OCI-LY3 (cell line): ENCODE results near the gene LDAH.

ENCODE experiments used
- H2AFZ ChIP-seq: fragments of 200-600, 300-600 bp; shearing (Covaris generic); 2 replicates; pipeline ENCODE4 v1.6.0; 2014; ENCODE audit warnings: antibody characterized with exemption, low read depth, low read length
- H3K27ac ChIP-seq: fragments of 200-600, 300-600 bp; sonication (generic); 2 replicates; pipeline ENCODE4 v1.5.1; 2014; ENCODE audit warnings: mild to moderate bottlenecking, low read length, moderate library complexity, mixed read lengths
- H3K27me3 ChIP-seq: fragments of 200-600, 300-600 bp; sonication (generic); 2 replicates; pipeline ENCODE4 v1.6.1; 2014; ENCODE audit warnings: low read depth, low read length, mixed read lengths
- H3K36me3 ChIP-seq: fragments of 200-600, 300-600 bp; sonication (generic); replicated peaks from 2 replicates; pipeline ENCODE3; 2014; ENCODE audit warnings: low read depth, low read length, mixed read lengths
- H3K4me1 ChIP-seq: fragments of 300-600, 200-600 bp; sonication (generic); 2 replicates; pipeline ENCODE4 v1.6.1; 2014; ENCODE audit warnings: low read length, mixed read lengths
- H3K4me2 ChIP-seq: fragments of 200-600, 300-600 bp; sonication (generic); 2 replicates; pipeline ENCODE4 v1.6.1; 2014; ENCODE audit warnings: low read length, mixed read lengths
- H3K4me3 ChIP-seq: fragments of 300-600, 200-600 bp; sonication (generic); 2 replicates; pipeline ENCODE4 v1.5.1; 2014; ENCODE audit warnings: antibody characterized with exemption, mild to moderate bottlenecking, low read length, moderate library complexity
- H3K79me2 ChIP-seq: fragments of 300-600, 200-600 bp; shearing (Covaris generic); 2 replicates; pipeline ENCODE4 v1.6.1; 2014; ENCODE audit warnings: mild to moderate bottlenecking, low read length, mixed read lengths
- H3K9ac ChIP-seq: fragments of 300-600, 200-600 bp; shearing (Covaris generic); 2 replicates; pipeline ENCODE4 v1.6.0; 2014; ENCODE audit warnings: mild to moderate bottlenecking, low read length, moderate library complexity
- H3K9me3 ChIP-seq: fragments of 200-600, 300-600 bp; shearing (Covaris generic); 2 replicates; pipeline ENCODE4 v1.6.1; 2014; ENCODE audit warnings: low read length, mixed read lengths; ENCODE audit not compliant: insufficient read depth
- H4K20me1 ChIP-seq: fragments of 200-600, 300-600 bp; sonication (generic); 2 replicates; pipeline ENCODE4 v1.6.1; 2016; ENCODE audit warnings: low read length, mixed read lengths; ENCODE audit not compliant: insufficient read depth
- CTCF ChIP-seq: fragments of 200-600, 300-600 bp; sonication (generic); IDR thresholded peaks from 2 replicates; pipeline ENCODE4 v1.5.1; 2014; ENCODE audit warnings: antibody characterized with exemption, low read length, low read depth
- EZH2phosphoT487 ChIP-seq: fragments of 200-600 bp; shearing (Covaris generic); IDR thresholded peaks from 2 replicates; pipeline ENCODE4 v1.6.1; 2018; ENCODE audit warnings: antibody characterized with exemption, mixed run types, low read depth

The LDAH gene

DNA sequence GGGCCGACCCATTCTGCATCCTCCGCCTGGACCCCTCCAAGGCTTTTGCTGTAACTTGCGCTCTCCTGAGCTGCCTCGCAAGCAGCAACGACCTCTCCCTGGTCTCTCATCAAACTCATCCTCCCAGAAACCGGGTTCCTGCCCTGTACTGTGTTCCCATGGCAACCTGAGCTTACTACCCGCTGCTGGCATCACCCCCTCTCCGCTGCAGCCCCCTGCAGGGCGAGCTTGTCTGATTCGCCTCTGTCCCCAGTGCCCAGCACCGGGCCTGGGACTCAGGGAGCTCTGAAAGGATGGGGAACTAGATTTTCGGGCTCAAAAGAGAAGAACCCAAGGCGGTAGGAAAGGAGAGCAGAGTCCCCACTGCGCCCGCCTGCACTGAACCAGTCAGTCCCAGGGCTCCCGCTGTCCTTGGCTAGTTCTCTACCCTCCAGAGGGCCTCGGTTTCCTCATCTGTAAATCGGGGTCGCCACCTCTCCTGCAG, 172.5 kb downstream of the LDAH start:
- Histone ChIP-seq H3K4me3 (peak overlapping the region; percentile 97), H3K27ac (no peak overlapping the region), H3K79me2 (peaks cover 4% of the 10 kb centered on the region; the same call in 1 of the 2 replicates), H3K9me3 (no peaks in the 10 kb centered on the region), H2AFZ (peak overlapping the region; percentile 27), H4K20me1 (no peaks in the 10 kb centered on the region), H3K36me3 (no peaks in the 10 kb centered on the region), H3K9ac (peak overlapping the region; percentile 84), H3K4me1 (peaks cover 10% of the 10 kb centered on the region), H3K4me2 (peak overlapping the region; percentile 95), H3K27me3 (no peaks in the 10 kb centered on the region)
- TF ChIP-seq EZH2phosphoT487 (no peak), CTCF (no peak)

DNA sequence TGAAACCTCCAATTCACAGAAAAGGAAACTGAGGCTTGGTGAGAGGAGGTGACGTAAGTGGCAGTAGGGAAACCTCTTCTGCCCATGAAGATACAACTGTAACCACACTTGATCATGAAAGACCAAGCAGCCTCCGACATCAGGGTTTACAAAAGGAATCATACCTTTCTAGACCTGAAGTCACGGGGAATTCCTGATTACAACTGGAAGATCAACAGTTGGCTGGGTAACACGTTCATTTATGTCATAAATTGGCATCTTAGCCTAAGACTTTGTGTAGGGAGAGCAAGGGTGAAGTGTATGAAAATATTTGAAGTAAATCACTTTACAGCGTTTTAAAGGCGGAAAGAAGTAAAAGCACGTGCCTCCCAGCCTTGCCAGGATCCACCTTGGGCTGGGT, 172.9 kb downstream of the LDAH start:
- H2AFZ ChIP-seq: no peak overlapping the region

DNA sequence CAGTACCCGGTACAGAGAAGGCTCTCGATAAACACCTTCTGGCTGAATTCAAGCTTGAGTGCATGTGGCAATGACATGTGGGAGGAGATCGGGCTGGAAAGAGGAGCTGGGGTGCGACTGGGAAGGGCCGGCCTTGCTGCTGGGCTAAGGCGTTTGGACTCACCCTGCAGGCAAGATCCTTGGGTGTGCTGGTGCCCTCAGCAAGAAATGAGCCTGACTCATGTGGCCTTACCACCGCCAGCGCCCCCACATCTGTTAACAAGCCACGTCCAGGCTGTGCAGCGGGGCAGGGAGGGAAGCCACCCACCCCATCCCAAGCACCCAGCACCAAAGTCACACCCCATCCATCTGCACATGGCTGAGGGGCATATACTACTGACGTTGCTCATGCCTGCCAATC, 173.3 kb downstream of the LDAH start:
- peak overlapping the region; percentile 95; the same call in 1 of the 2 replicates for H3K4me2 ChIP-seq
- no peaks in the 10 kb centered on the region for H4K20me1 ChIP-seq

More for the DNA sequence above, 172.9 kb downstream of the LDAH start:
- no peaks in the 10 kb centered on the region for H4K20me1 ChIP-seq
- peak overlapping the region; percentile 97 for H3K4me3 ChIP-seq
- H3K27ac ChIP-seq: no peak overlapping the region
- H3K4me1 ChIP-seq: peaks cover 10% of the 10 kb centered on the region
- H3K4me2 ChIP-seq: peak overlapping the region; percentile 95
- H3K27me3 ChIP-seq: no peaks in the 10 kb centered on the region
- H3K9me3 ChIP-seq: no peaks in the 10 kb centered on the region
- H3K79me2 ChIP-seq: peaks cover 4% of the 10 kb centered on the region; the same call in 1 of the 2 replicates
- H3K36me3 ChIP-seq: no peaks in the 10 kb centered on the region
- H3K9ac ChIP-seq: peak overlapping the region; percentile 84
- no peak for TF ChIP-seq CTCF
- TF ChIP-seq EZH2phosphoT487: no peak

DNA sequence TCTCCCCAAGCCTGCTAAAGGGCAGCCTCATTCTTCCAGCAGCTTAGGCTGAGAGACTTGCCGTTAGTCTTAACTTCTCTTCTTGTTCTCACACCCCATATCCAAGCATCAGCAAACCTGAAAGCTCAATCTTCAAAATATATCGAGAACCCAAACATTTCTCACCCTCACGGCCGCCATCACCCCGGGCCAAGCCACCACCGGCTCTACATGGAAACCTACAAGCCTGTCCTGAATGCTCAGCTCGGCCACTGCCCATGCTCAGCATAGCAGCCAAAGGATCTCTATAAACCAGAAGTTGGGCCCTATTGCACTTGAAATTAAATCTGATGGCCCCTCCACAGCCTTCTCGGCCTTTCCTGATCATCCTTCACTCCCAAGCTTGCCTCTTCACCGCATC, 174.1 kb downstream of the LDAH start:
- H3K27me3 ChIP-seq: no peaks in the 10 kb centered on the region
- no peak overlapping the region for H2AFZ ChIP-seq
- H3K4me2 ChIP-seq: no peak overlapping the region
- no peak overlapping the region for H3K4me3 ChIP-seq
- no peaks in the 10 kb centered on the region for H3K36me3 ChIP-seq
- H3K9ac ChIP-seq: no peak overlapping the region
- no peaks in the 10 kb centered on the region for H4K20me1 ChIP-seq
- H3K4me1 ChIP-seq: peaks cover 10% of the 10 kb centered on the region
- no peak overlapping the region for H3K27ac ChIP-seq
- H3K79me2 ChIP-seq: peaks cover 4% of the 10 kb centered on the region; the same call in 1 of the 2 replicates
- TF ChIP-seq CTCF: no peak
- no peaks in the 10 kb centered on the region for H3K9me3 ChIP-seq

More for the DNA sequence above, 173.3 kb downstream of the LDAH start:
- Histone ChIP-seq H3K27me3 (no peaks in the 10 kb centered on the region), H3K9me3 (no peaks in the 10 kb centered on the region), H3K36me3 (no peaks in the 10 kb centered on the region), H2AFZ (no peak overlapping the region), H3K9ac (no peak overlapping the region), H3K79me2 (peaks cover 4% of the 10 kb centered on the region; the same call in 1 of the 2 replicates), H3K4me1 (peaks cover 10% of the 10 kb centered on the region), H3K4me3 (no peak overlapping the region; the same call in 1 of the 2 replicates), H3K27ac (no peak overlapping the region)
- no peak for TF ChIP-seq CTCF
- TF ChIP-seq EZH2phosphoT487: no peak
